ENCODE results near the gene GPR142. TPM values are rescaled to one million over a fixed set of nuclear protein-coding genes. Genes with fewer than 3 reads are reported as not detected.

Gene GPR142
- total RNA-seq, 1 experiment from 2014 or later = not detected

DNA sequence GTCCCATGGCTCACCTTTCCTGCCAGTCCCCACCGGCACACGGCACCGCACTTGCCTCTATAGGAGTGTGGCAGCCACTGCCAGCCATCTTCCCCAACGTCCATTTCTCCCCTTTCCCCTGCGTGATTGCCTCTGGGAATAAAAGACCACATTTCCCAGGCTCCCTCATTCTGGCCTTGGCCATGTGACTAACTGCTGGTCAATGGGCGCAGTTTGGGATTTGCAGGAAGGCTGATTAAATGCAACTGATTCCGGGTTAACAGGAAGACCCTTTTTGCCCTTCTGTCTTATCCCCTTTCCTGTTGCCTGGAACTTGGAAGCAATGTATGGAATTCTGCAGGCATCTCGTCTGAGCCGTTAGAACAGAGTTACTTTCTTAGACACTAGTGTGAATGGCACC is 8.6 kb upstream of the GPR142 start:
- Mint-ChIP-seq H3K9me3 (ENCODE audit: unreplicated experiment) (no peaks in the 10 kb centered on the region), H3K4me1 (ENCODE audit: insufficient read depth, unreplicated experiment) (no peaks in the 10 kb centered on the region), H3K4me3 (ENCODE audit: unreplicated experiment) (no peak overlapping the region), H3K27ac (ENCODE audit: low read depth, unreplicated experiment) (no peak overlapping the region), H3K36me3 (ENCODE audit: insufficient read depth, unreplicated experiment) (no peaks in the 10 kb centered on the region), H3K27me3 (ENCODE audit: insufficient read depth, unreplicated experiment) (peaks cover 40% of the 10 kb centered on the region)
- ChIA-PET CTCF (interaction anchor here (0.9 to 2.0 kb wide), 3 partner anchors 9 to 96 kb away, joined by 3 to 8 read pairs (median 6); no protein-coding TSS in a partner anchor), POLR2A (no interaction called here)
- no TSS peak for BruUV-seq (replicated peaks)
- TF ChIP-seq, protein P1, sequence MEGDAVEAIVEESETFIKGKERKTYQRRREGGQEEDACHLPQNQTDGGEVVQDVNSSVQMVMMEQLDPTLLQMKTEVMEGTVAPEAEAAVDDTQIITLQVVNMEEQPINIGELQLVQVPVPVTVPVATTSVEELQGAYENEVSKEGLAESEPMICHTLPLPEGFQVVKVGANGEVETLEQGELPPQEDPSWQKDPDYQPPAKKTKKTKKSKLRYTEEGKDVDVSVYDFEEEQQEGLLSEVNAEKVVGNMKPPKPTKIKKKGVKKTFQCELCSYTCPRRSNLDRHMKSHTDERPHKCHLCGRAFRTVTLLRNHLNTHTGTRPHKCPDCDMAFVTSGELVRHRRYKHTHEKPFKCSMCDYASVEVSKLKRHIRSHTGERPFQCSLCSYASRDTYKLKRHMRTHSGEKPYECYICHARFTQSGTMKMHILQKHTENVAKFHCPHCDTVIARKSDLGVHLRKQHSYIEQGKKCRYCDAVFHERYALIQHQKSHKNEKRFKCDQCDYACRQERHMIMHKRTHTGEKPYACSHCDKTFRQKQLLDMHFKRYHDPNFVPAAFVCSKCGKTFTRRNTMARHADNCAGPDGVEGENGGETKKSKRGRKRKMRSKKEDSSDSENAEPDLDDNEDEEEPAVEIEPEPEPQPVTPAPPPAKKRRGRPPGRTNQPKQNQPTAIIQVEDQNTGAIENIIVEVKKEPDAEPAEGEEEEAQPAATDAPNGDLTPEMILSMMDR (IDR thresholded peaks at IDR 0.05; ENCODE audit: unreplicated experiment) = no peak
- intact Hi-C loops (cut with micrococcal nuclease) = no loop called here
- DNase-seq (ENCODE audit: unreplicated experiment) = no peak

DNA sequence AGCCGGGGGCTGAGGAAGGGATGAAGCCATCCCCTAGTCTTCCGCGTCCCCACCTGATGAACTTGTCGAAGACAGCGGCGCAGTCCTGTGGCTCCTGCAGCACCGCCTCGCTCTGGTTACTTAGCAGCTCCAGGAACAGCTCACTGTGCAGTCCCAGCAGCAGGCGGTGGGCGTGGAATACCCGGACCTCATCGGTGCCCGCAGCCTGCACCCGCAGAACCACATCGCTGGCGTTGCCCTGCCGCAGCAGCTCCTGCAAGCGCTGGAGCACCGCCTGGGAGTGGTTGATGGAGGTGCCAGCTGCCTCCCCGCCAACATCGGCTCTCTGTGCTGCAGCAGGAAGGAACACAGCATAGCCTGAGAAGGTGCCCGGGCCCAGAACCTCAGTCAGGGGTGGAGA is 7.4 kb upstream of the GPR142 start:
- Mint-ChIP-seq H3K27ac (ENCODE audit: low read depth, unreplicated experiment) (no peak overlapping the region), H3K36me3 (ENCODE audit: insufficient read depth, unreplicated experiment) (no peaks in the 10 kb centered on the region), H3K4me1 (ENCODE audit: insufficient read depth, unreplicated experiment) (no peaks in the 10 kb centered on the region), H3K4me3 (ENCODE audit: unreplicated experiment) (no peak overlapping the region), H3K9me3 (ENCODE audit: unreplicated experiment) (no peaks in the 10 kb centered on the region), H3K27me3 (ENCODE audit: insufficient read depth, unreplicated experiment) (peaks cover 37% of the 10 kb centered on the region)
- CTCF ChIA-PET = interaction anchor here (0.6 to 1.3 kb wide), 8 partner anchors 8 to 366 kb away, joined by 3 to 6 read pairs (median 3); no protein-coding TSS in a partner anchor
- BruUV-seq (replicated peaks) = no TSS peak
- TF ChIP-seq, protein P1 (IDR thresholded peaks at IDR 0.05; ENCODE audit: unreplicated experiment) = no peak
- POLR2A ChIA-PET = interaction anchor here (0.6 to 0.9 kb wide), 2 partner anchors 147 to 346 kb away, joined by 3 read pairs; partner anchors contain the start of gene TTYH2
- DNase-seq (ENCODE audit: unreplicated experiment) = no peak
- intact Hi-C loops (cut with micrococcal nuclease) = loop anchor here (2.0 kb wide), 2 partner anchors 147 to 157 kb away; partner anchors contain the start of genes RPL38 and TTYH2

DNA sequence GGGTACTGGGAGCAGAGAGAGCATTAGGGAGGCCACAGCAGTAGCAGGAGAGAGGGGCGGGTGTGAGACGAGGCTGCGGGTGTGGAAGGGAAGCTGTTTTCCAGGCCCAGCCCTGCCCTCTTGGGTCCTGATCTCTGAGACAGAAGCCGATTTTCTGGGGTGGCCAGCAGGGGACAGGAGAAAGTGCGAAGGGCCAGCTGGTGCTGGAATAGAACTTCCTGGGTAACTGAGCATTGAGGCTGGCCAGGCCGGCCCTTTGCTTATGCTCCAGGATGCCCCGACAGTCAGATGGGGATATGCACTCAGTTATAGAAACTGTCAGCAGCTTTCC is 6.4 kb upstream of the GPR142 start:
- BruUV-seq (replicated peaks) = no TSS peak
- Mint-ChIP-seq H3K27me3 (ENCODE audit: insufficient read depth, unreplicated experiment) (peaks cover 37% of the 10 kb centered on the region), H3K9me3 (ENCODE audit: unreplicated experiment) (no peaks in the 10 kb centered on the region), H3K27ac (ENCODE audit: low read depth, unreplicated experiment) (no peak overlapping the region), H3K4me1 (ENCODE audit: insufficient read depth, unreplicated experiment) (no peaks in the 10 kb centered on the region), H3K4me3 (ENCODE audit: unreplicated experiment) (no peak overlapping the region), H3K36me3 (ENCODE audit: insufficient read depth, unreplicated experiment) (no peaks in the 10 kb centered on the region)
- intact Hi-C loops (cut with micrococcal nuclease) = loop anchor here (1.0 to 2.0 kb wide), 3 partner anchors 60 to 158 kb away; partner anchors contain the start of genes RPL38 and TTYH2
- CTCF ChIA-PET = interaction anchor here (0.9 to 1.9 kb wide), 7 partner anchors 9 to 242 kb away, joined by 3 to 7 read pairs (median 5); no protein-coding TSS in a partner anchor
- POLR2A ChIA-PET = no interaction called here
- DNase-seq (ENCODE audit: unreplicated experiment) = no peak
- TF ChIP-seq, protein P1 (IDR thresholded peaks at IDR 0.05; ENCODE audit: unreplicated experiment) = no peak

DNA sequence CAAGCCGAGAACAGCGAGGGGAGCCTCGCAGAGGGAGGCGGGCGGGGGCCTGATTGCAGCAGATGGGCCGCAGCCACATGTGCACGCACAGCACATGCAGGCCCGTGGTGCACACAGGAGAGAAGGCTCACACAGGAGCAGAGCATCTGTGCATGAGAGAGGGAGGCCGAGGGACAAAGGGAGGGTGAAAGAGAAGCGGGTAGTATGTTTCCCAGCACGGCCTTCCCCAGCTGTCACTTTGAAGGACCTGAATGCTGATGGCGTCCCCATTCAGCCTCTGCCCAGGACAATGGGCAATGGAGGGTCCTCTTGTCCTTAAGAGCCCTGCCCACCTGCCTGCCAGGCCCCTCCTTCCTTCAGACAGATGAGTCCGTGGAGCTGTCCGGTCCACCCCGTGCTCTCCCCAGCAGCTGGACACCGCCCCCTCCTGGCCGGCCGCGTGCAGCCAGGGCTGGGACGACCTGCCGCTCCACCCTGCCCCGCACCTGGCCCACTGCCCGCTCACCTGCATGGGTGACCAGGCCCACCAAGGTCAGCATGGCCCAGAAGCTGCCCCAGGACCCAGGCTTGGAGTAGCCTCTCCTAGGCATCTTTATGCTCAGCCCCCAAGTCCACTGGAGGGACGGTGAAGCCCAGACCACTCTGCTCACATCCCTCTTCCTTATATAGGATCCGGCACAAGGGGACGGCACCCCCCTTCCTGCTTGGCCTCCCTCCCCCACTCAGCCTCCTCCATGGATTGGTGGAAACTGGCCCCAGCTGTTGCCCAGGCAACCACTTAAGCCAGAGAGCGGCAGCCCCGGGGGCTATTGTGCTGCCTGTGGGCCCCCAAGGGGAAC is 5.9 kb upstream of the GPR142 start, which contains the start of gene BTBD17:
Gene BTBD17, minus strand, starts transcription at position 639 of the 839 bp plus-strand sequence. Its CDS starts 49 bp downstream, at position 590.
- POLR2A ChIA-PET = interaction anchor here (0.6 to 0.7 kb wide), 2 partner anchors 158 to 374 kb away, joined by 3 read pairs; partner anchors contain the start of gene RPL38
- Mint-ChIP-seq H3K4me3 (ENCODE audit: unreplicated experiment) (no peak within 1 kb of the TSS), H3K36me3 (ENCODE audit: insufficient read depth, unreplicated experiment) (no peaks in the 10 kb centered on the region), H3K27me3 (ENCODE audit: insufficient read depth, unreplicated experiment) (peaks cover 43% of the 10 kb centered on the region), H3K27ac (ENCODE audit: low read depth, unreplicated experiment) (no peak within 1 kb of the TSS), H3K4me1 (ENCODE audit: insufficient read depth, unreplicated experiment) (no peaks in the 10 kb centered on the region), H3K9me3 (ENCODE audit: unreplicated experiment) (no peaks in the 10 kb centered on the region)
- CTCF ChIA-PET = interaction anchor here (0.6 to 2.3 kb wide), 13 partner anchors 9 to 241 kb away, joined by 3 to 7 read pairs (median 3); no protein-coding TSS in a partner anchor
- intact Hi-C loops (cut with micrococcal nuclease) = loop anchor here (1.0 to 2.0 kb wide), 3 partner anchors 60 to 159 kb away; partner anchors contain the start of genes RPL38 and TTYH2
- peak; percentile 42 for DNase-seq (ENCODE audit: unreplicated experiment)
- BruUV-seq (replicated peaks) = no TSS peak
- TF ChIP-seq, protein P1 (IDR thresholded peaks at IDR 0.05; ENCODE audit: unreplicated experiment) = peak; percentile 52

Data from MCF 10A (cell line).